Esophagus muscularis mucosa (tissue), 4 donors: Measurements from ENCODE around the gene MYADM.

Experiments used
- CTCF ChIP-seq, 3 experiments: fragments of 200-600 bp in 2 of 3; fragments of 450-650 bp in 1 of 3; sonication (generic) in 2 of 3; IDR thresholded peaks; one replicate each; pipeline ENCODE4 v1.5.1; 2017 to 2019; ENCODE audit warnings: antibody characterized with exemption in 3 of 3, mild to moderate bottlenecking in 2 of 3, moderate library complexity in 1 of 3
- EP300 ChIP-seq: sonication (generic); formaldehyde crosslinking; IDR thresholded peaks from one replicate; pipeline ENCODE4 v1.6.1; 2017; ENCODE audit warnings: antibody characterized with exemption
- POLR2AphosphoS5 ChIP-seq, 2 donors: sonication (generic); formaldehyde crosslinking; IDR thresholded peaks; one replicate each; pipeline ENCODE4 v1.6.1; 2017; ENCODE audit warnings: antibody characterized with exemption in 2 of 2

- TF ChIP-seq CTCF (IDR thresholded peaks at IDR 0.05) (no peak), EP300 (no peak), POLR2AphosphoS5 (IDR thresholded peaks at IDR 0.05) (no peak)
These were observed 16.1 kb downstream of the MYADM start for GRCh38 chr19:53883741-53884140.
